NCI-H774 (cell line): ENCODE data around the gene PPP2R5B.

ENCODE experiments used
- DNase-seq: peaks from one replicate; lab custom pipeline; 2025; lab: John Stamatoyannopoulos, UW

PPP2R5B gene

GRCh38 chr11:64888729-64889511 lies 35.6 kb upstream of the PPP2R5B start:
- DNase-seq: no peak

- no peak for DNase-seq
These were observed 34.0 kb upstream of the PPP2R5B start for GRCh38 chr11:64890522-64890939.

GRCh38 chr11:64891215-64891848 lies 33.2 kb upstream of the PPP2R5B start:
- DNase-seq: no peak

- no peak for DNase-seq
These were observed 32.6 kb upstream of the PPP2R5B start for GRCh38 chr11:64891880-64892279.

- no peak for DNase-seq
These were observed 32.1 kb upstream of the PPP2R5B start for GRCh38 chr11:64892411-64892831.

- no peak for DNase-seq
These were observed 31.7 kb upstream of the PPP2R5B start for GRCh38 chr11:64892838-64893193.

GRCh38 chr11:64893194-64894069 lies 31.1 kb upstream of the PPP2R5B start:
- DNase-seq: no peak

GRCh38 chr11:64894070-64894811 lies 30.2 kb upstream of the PPP2R5B start:
- DNase-seq: peak; percentile 45

GRCh38 chr11:64894812-64895452 lies 29.6 kb upstream of the PPP2R5B start:
- DNase-seq: no peak

- no peak for DNase-seq
These were observed 28.0 kb upstream of the PPP2R5B start for GRCh38 chr11:64896448-64897022.

- DNase-seq: no peak
These were observed 27.0 kb upstream of the PPP2R5B start for GRCh38 chr11:64897381-64898075.

GRCh38 chr11:64898076-64898445 lies 26.4 kb upstream of the PPP2R5B start:
- no peak for DNase-seq

- DNase-seq: no peak
These were observed 25.9 kb upstream of the PPP2R5B start for GRCh38 chr11:64898541-64898940.

- no peak for DNase-seq
These were observed 24.2 kb upstream of the PPP2R5B start for GRCh38 chr11:64900263-64900678.

- DNase-seq: no peak
These were observed 23.7 kb upstream of the PPP2R5B start for GRCh38 chr11:64900774-64901173.

GRCh38 chr11:64902102-64902900 lies 22.2 kb upstream of the PPP2R5B start:
- no peak for DNase-seq

- no peak for DNase-seq
These were observed 21.1 kb upstream of the PPP2R5B start for GRCh38 chr11:64903291-64903833.

GRCh38 chr11:64905516-64906313 lies 18.8 kb upstream of the PPP2R5B start:
- no peak for DNase-seq

- no peak for DNase-seq
These were observed 18.2 kb upstream of the PPP2R5B start for GRCh38 chr11:64906314-64906635.
